Kasumi-1 (cell line): Measurements from ENCODE around the gene CLNK.
"Not testable (repeated sequence)": the region's sequence is repeated elsewhere in the genome, so short reads cannot be mapped to it uniquely, and the experiment has no call there.

ENCODE experiments used
- DNase-seq, 2 experiments: peaks; one replicate each; lab custom pipeline; 2025; lab: John Stamatoyannopoulos, UW

CLNK gene

DNA sequence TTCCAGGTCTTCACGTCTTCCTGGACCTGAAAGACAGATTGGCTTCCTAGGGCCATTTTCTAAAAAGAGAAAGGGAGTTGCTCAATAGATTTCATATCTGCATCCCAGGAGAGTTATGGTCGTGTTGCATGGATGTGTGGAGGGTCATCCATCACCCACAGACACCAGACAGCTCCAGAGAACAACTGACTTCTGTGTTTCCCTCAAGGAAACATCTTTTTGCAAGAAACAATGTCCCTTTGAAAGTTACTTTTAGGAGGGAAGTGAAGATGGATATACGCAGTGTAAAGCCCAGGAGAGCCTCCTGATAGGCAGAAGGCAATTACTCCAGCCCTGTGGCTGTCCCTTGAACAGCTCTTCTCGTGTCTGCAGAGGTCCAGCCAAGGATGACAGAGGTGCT, 108.3 kb downstream of the CLNK start:
- DNase-seq, result no peak

GRCh38 chr4:10575414-10575813, 109.2 kb downstream of the CLNK start:
- DNase-seq, result no peak

DNA sequence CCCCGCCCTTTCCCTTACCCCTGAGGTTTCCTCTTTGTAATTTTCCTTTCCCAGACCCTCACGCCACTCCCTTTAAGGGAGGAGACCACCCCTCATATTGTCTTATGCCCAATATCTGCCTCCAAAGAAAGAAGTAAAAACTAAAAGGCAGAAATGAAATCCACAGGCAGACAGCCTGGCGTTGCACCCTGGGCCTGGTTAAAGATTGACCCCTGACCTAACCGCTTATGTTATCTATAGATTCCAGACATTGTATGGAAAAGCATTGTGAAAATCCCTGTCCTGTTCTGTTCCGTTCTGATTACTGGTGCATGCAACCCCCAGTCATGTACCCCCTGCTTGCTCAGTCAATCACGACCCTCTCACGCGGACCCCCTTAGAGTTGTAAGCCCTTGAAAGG, 110.0 kb downstream of the CLNK start:
- not testable (repeated sequence) for DNase-seq

- DNase-seq, result no peak
Measured at GRCh38 chr4:10571909-10572308, 112.7 kb downstream of the CLNK start.

GRCh38 chr4:10569491-10569890, 115.1 kb downstream of the CLNK start:
- no peak for DNase-seq

DNA sequence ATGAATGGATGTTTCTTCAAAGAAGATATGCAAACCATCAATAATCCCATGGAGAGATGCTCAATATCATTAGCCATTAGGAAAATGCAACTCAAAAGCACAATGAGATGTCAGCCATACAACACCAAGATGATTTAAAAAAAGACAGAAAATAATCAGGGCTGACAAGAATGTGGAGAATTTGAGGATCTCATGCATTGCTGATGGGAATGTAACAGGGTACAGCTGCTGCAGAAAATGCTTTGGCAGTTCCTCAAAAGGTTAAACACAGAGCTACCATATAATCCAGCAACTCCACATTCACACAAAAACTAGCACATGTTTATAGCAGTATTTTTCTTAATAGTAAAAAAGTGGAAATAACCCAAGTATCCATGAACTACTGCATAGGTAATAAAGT, 116.8 kb downstream of the CLNK start:
- DNase-seq, result no peak

GRCh38 chr4:10565166-10565780, 119.3 kb downstream of the CLNK start:
- DNase-seq, result peak; percentile 3 to 15

DNA sequence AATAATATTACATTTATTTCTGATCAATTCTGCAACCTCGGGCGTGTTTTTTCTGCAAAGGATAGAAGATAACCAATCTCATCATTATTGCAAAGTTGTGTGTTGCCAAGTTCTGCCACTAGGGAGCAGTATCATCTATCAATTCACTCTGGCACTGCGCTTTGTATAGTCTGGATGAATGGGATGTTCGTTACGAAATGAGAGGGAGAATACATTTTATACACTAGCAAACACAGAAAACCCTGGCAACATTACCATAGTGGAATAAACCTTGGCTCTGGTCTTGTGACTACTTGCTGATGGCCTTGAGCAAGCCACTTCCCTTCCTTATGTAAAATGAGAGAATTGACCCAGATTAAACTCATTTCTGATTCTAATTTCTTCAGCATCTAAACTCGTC, 129.9 kb downstream of the CLNK start:
- DNase-seq, result peak; percentile 56 to 77

GRCh38 chr4:10554121-10554520, 130.4 kb downstream of the CLNK start:
- no peak for DNase-seq

- DNase-seq, result no peak
Measured at GRCh38 chr4:10552591-10553280, 131.8 kb downstream of the CLNK start.

- DNase-seq, result no peak
Measured at GRCh38 chr4:10535912-10536311, 148.7 kb downstream of the CLNK start.

GRCh38 chr4:10534820-10535219, 149.7 kb downstream of the CLNK start:
- DNase-seq, result no peak

DNA sequence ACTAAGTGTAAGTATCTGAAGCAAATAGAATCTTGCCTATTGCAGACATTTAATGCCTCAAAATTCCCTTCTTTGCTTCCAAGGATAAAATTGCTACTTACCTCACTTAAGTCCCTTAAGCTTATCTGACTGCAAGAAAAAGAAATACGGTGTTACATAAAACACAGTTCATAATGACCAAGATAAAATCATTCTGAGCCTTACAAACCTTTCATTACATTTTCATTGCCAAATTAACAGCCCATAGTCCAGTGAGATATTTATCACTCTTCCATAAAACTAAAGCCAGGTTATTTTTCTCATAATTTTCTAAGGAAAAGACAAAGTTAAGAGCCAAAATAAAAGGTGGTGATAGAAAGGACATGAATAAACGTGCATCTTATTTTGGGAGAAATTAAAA, 152.4 kb downstream of the CLNK start:
- no peak for DNase-seq

- DNase-seq, result no peak
Measured at GRCh38 chr4:10530137-10530786, 154.3 kb downstream of the CLNK start.

- no peak for DNase-seq
Measured at GRCh38 chr4:10529291-10530136, 155.1 kb downstream of the CLNK start.

- DNase-seq, result no peak
Measured at GRCh38 chr4:10527438-10527837, 157.1 kb downstream of the CLNK start.

GRCh38 chr4:10526429-10527222, 157.9 kb downstream of the CLNK start:
- no peak for DNase-seq

DNA sequence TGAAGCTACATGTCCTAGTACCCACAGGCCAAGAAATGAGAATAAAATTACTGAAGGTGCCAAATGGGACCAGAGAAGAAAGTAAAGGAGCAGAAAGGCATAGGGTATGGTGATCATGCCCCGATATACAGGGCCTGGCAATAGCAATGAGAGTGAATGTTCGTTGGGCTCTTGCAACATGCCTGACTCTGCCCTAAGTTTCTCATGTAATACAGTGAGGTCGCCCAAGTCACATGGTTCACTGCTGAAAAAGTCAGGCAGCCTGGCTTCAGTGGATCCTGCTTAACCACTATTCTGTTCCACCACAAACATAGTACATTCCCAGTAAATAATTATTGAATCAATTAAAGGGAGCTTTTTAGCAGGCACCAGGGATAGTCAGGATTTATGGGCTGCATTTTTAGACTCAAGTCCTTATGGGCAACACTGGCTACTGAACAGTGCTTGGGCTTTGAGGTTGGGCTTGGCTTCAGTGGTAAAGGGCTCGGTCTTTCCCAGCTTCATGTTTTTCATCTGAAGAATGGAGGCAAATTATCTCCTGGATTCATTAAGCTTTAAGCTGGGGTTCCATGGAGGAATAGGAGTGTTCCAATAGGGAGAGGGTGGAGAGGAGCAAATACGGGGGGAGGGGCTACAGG, 160.3 kb downstream of the CLNK start:
- DNase-seq, result no peak

- no peak for DNase-seq
Measured at GRCh38 chr4:10521424-10521823, 163.1 kb downstream of the CLNK start.

DNA sequence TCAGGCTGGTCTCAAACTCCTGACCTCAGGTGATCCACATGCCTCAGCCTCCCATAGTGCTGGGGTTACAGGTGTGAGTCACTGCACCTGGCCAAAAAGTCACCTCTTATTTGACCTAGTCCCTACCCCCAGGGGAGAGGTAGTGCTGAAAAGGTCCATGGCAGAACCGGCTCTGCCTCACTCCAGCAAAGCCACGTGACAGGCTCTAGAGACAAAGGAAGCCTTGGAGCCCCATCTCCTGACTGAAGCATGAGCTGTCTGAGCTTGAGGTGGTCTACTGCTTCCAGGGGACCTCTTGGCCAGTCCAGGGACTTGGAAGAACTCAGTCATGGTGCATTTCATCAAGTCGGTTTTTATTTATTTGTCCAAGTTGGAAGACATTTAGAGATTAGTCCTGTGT, 174.8 kb downstream of the CLNK start:
- DNase-seq, result no peak

DNA sequence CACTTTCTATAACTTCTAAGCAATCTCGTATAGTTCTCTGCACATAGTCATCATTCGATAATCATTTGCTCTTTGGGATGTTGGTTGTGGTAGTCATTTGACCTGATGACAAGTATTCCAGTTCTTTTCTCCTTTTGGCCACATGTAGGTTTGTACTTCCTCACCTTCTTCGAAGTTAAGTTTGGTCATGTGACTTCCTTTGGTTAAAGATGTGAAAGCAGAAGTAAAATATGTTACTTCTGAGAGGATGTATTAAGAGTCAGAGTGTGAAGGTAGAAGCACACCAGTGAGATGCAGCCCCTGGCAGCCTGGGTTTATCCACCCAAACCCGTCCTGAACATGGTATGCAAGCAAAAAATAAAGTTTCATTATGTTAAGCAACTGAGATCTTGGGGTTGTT, 178.5 kb downstream of the CLNK start:
- peak; percentile 31 to 62 for DNase-seq
